ENCODE data around the gene ADK. TPM values are rescaled to one million over a fixed set of nuclear protein-coding genes. Genes with fewer than 3 reads are reported as not detected.

Gene ADK
- total and polyA plus RNA-seq, 2 experiments from 2014 or later, result 46.7 to 53.7 TPM

DNA sequence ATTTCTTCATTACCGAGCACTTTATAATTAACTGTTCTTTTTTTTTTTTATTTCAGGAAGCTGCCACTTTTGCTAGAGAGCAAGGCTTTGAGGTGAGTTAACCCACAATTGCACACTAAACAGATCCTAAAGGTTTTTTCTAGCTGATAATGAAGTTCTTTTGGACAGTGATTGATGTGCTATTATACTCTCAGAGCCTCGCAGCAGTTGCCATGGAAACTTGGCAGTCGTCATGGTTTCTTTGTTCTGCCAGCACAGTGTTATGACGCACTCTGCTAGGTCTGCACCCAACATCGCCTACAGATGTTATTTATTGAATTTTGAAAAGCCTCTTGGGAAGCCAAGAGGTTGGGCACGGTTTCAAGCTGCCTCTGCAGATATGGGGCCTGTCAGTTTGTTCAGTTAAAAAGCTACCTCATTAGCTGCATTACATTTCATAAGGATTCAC lies 438.2 kb downstream of the ADK start:
- H3K4me2 ChIP-seq, result peak overlapping the region; percentile 44
- 31% methylated on average over 6 of the region's 6 CpGs for WGBS (ENCODE audit: low lambda C conversion rate, missing lambda C conversion rate)
- no peaks in the 10 kb centered on the region for H3K9me2 ChIP-seq (replicated peaks; ENCODE audit: insufficient read depth)
- H4K20me1 ChIP-seq (ENCODE audit: insufficient read depth, poor library complexity, severe bottlenecking), result no peaks in the 10 kb centered on the region
- no peaks in the 10 kb centered on the region for H3K9me3 ChIP-seq (ENCODE audit: low read depth)
- H3K79me2 ChIP-seq, result no peaks in the 10 kb centered on the region
- peaks cover 28% of the 10 kb centered on the region for H3K4me1 ChIP-seq (ENCODE audit: insufficient read depth)
- H3K4me3 ChIP-seq, result no peak overlapping the region
- no peak overlapping the region for H2AFZ ChIP-seq
- no peaks in the 10 kb centered on the region for H3K36me3 ChIP-seq (replicated peaks; ENCODE audit: insufficient read depth, low read depth)
- H3K27ac ChIP-seq, result peak overlapping the region; percentile 33
- DNase-seq (ENCODE audit: low spot score), result peak; percentile 74
- no peak for TF ChIP-seq EZH2 (IDR thresholded peaks at IDR 0.05; ENCODE audit: borderline replicate concordance)
- TF ChIP-seq, protein P1, sequence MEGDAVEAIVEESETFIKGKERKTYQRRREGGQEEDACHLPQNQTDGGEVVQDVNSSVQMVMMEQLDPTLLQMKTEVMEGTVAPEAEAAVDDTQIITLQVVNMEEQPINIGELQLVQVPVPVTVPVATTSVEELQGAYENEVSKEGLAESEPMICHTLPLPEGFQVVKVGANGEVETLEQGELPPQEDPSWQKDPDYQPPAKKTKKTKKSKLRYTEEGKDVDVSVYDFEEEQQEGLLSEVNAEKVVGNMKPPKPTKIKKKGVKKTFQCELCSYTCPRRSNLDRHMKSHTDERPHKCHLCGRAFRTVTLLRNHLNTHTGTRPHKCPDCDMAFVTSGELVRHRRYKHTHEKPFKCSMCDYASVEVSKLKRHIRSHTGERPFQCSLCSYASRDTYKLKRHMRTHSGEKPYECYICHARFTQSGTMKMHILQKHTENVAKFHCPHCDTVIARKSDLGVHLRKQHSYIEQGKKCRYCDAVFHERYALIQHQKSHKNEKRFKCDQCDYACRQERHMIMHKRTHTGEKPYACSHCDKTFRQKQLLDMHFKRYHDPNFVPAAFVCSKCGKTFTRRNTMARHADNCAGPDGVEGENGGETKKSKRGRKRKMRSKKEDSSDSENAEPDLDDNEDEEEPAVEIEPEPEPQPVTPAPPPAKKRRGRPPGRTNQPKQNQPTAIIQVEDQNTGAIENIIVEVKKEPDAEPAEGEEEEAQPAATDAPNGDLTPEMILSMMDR (IDR thresholded peaks at IDR 0.05; ENCODE audit: poor library complexity), result no peak
- TF ChIP-seq EZH2phosphoT487 (IDR thresholded peaks at IDR 0.05; ENCODE audit: low read depth, severe bottlenecking, unreplicated experiment), result no peak
- no peaks in the 10 kb centered on the region for H3K27me3 ChIP-seq

DNA sequence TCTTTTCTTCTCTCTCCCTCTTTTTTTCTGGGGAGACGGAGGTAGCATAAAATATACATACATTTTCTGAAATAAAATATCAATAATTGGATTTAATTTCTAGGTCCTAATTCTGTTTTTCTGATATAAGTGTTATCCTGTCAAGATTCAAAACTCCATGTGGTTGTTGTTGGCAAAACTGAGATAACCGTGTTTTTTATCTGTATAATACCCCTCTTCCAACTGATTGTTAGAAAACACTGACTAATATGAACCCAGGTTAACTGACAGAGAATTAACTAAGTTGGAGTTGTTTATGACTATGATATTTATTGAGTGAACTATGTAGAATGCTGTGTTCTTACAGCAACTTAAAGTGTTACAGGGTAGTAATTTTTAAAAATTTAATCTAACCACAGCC lies 438.8 kb downstream of the ADK start:
- Histone ChIP-seq H3K4me3 (no peak overlapping the region), H3K79me2 (no peaks in the 10 kb centered on the region), H2AFZ (peak overlapping the region; percentile 10), H3K4me1 (ENCODE audit: insufficient read depth) (peaks cover 28% of the 10 kb centered on the region), H3K9me3 (ENCODE audit: low read depth) (no peaks in the 10 kb centered on the region), H3K27ac (peak overlapping the region; percentile 12), H3K4me2 (peak overlapping the region; percentile 44), H4K20me1 (ENCODE audit: insufficient read depth, poor library complexity, severe bottlenecking) (no peaks in the 10 kb centered on the region), H3K36me3 (replicated peaks; ENCODE audit: insufficient read depth, low read depth) (no peaks in the 10 kb centered on the region), H3K27me3 (no peaks in the 10 kb centered on the region), H3K9me2 (replicated peaks; ENCODE audit: insufficient read depth) (no peaks in the 10 kb centered on the region)
- no peak for DNase-seq (ENCODE audit: low spot score)
- no peak for TF ChIP-seq EZH2 (IDR thresholded peaks at IDR 0.05; ENCODE audit: borderline replicate concordance)
- no peak for TF ChIP-seq EZH2phosphoT487 (IDR thresholded peaks at IDR 0.05; ENCODE audit: low read depth, severe bottlenecking, unreplicated experiment)
- TF ChIP-seq, protein P1 (IDR thresholded peaks at IDR 0.05; ENCODE audit: poor library complexity), result no peak
- WGBS (ENCODE audit: low lambda C conversion rate, missing lambda C conversion rate), result 74% methylated on average over 2 of the region's 2 CpGs

DNA sequence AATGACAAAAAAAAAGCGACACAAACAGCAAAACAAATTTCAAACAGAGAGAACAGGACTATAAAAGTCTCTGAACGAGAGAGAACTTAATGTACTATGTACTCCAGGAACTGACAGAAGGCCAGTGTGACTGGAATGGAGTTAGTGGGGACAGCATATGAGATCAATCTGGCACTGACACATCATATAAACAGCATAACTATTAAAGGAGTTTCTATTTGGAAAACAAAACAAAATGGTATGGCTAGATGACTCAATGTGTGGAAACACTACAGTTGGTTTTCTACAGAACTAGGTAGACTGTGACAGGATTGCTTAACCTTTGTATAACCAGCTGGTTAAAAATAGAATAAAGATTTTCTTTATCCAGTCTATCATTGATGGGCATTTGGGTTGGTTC lies 442.4 kb downstream of the ADK start:
- WGBS (ENCODE audit: low lambda C conversion rate, missing lambda C conversion rate), result 71% methylated on average over 2 of the region's 2 CpGs
- H3K4me1 ChIP-seq (ENCODE audit: insufficient read depth), result peaks cover 16% of the 10 kb centered on the region
- H3K27me3 ChIP-seq, result no peaks in the 10 kb centered on the region
- no peak overlapping the region for H2AFZ ChIP-seq
- H3K36me3 ChIP-seq (replicated peaks; ENCODE audit: insufficient read depth, low read depth), result no peaks in the 10 kb centered on the region
- no peak for DNase-seq (ENCODE audit: low spot score)
- TF ChIP-seq EZH2 (IDR thresholded peaks at IDR 0.05; ENCODE audit: borderline replicate concordance) (no peak), EZH2phosphoT487 (IDR thresholded peaks at IDR 0.05; ENCODE audit: low read depth, severe bottlenecking, unreplicated experiment) (no peak)
- TF ChIP-seq, protein P1 (IDR thresholded peaks at IDR 0.05; ENCODE audit: poor library complexity), result no peak
- H4K20me1 ChIP-seq (ENCODE audit: insufficient read depth, poor library complexity, severe bottlenecking), result no peaks in the 10 kb centered on the region
- no peaks in the 10 kb centered on the region for H3K9me3 ChIP-seq (ENCODE audit: low read depth)
- H3K79me2 ChIP-seq, result no peaks in the 10 kb centered on the region
- peak overlapping the region; percentile 43 for H3K27ac ChIP-seq
- H3K4me3 ChIP-seq, result no peak overlapping the region
- H3K9me2 ChIP-seq (replicated peaks; ENCODE audit: insufficient read depth), result no peaks in the 10 kb centered on the region
- no peak overlapping the region for H3K4me2 ChIP-seq

DNA sequence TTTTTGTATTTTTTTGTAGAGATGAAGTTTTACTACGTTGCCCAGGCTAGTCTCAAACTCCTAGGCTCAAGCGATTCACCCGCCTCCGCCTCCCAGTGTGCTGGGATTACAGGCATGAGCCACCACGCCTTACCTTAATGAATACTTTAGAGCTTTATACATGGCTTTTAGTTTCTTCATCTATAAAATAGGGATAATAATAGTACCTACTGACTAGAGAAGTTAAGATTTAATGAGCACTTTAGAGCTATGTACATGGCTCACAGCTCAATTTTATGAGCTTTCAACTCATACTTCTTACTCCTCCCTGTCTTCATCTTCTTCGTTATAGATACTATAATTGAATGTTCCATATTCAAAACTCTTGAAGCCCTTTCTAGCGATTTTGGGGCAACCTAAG lies 445.7 kb downstream of the ADK start:
- Histone ChIP-seq H3K27ac (no peak overlapping the region), H3K9me2 (replicated peaks; ENCODE audit: insufficient read depth) (no peaks in the 10 kb centered on the region), H3K79me2 (no peaks in the 10 kb centered on the region), H4K20me1 (ENCODE audit: insufficient read depth, poor library complexity, severe bottlenecking) (no peaks in the 10 kb centered on the region), H3K9me3 (ENCODE audit: low read depth) (no peaks in the 10 kb centered on the region), H2AFZ (no peak overlapping the region), H3K4me2 (no peak overlapping the region), H3K36me3 (replicated peaks; ENCODE audit: insufficient read depth, low read depth) (no peaks in the 10 kb centered on the region), H3K4me3 (no peak overlapping the region), H3K27me3 (no peaks in the 10 kb centered on the region), H3K4me1 (ENCODE audit: insufficient read depth) (no peaks in the 10 kb centered on the region)
- 89% methylated on average over 7 of the region's 7 CpGs for WGBS (ENCODE audit: low lambda C conversion rate, missing lambda C conversion rate)
- no peak for DNase-seq (ENCODE audit: low spot score)
- TF ChIP-seq, protein P1 (IDR thresholded peaks at IDR 0.05; ENCODE audit: poor library complexity), result no peak
- TF ChIP-seq EZH2phosphoT487 (IDR thresholded peaks at IDR 0.05; ENCODE audit: low read depth, severe bottlenecking, unreplicated experiment), result no peak
- TF ChIP-seq EZH2 (IDR thresholded peaks at IDR 0.05; ENCODE audit: borderline replicate concordance), result no peak
